Measurements from ENCODE around the gene RUNX2. TPM values are rescaled to one million over a fixed set of nuclear protein-coding genes. Genes with fewer than 3 reads are reported as not detected.

Gene RUNX2
- total and polyA plus RNA-seq, 4 donors = 0.09 to 1.5 (median 0.75) TPM

DNA sequence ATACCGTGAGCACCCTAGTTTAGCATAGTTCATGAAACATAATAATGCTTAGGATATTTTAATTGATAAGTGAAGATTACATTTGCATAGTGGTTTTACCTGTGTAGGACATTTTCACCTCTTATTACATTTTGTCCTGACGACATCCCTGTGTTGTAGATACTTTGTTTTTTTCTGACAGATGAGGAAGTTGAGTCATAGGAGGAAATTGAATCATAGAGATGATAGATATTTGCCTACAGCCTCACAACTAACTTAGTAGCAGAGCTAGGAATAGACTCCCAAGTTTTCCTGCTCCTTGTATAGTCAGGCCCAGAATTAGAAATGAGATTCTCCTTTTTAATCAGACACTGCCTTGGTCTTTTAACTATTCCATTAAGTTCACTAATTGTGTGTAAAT lies 150.1 kb downstream of the RUNX2 start (continued):
- TF ChIP-seq RAD21 (IDR thresholded peaks at IDR 0.05) (no peak), HNF4A (conservative IDR thresholded peaks at IDR 0.05) (no peak), EGR1 (IDR thresholded peaks at IDR 0.05; ENCODE audit: low read depth in 2 of 2) (no peak)

DNA sequence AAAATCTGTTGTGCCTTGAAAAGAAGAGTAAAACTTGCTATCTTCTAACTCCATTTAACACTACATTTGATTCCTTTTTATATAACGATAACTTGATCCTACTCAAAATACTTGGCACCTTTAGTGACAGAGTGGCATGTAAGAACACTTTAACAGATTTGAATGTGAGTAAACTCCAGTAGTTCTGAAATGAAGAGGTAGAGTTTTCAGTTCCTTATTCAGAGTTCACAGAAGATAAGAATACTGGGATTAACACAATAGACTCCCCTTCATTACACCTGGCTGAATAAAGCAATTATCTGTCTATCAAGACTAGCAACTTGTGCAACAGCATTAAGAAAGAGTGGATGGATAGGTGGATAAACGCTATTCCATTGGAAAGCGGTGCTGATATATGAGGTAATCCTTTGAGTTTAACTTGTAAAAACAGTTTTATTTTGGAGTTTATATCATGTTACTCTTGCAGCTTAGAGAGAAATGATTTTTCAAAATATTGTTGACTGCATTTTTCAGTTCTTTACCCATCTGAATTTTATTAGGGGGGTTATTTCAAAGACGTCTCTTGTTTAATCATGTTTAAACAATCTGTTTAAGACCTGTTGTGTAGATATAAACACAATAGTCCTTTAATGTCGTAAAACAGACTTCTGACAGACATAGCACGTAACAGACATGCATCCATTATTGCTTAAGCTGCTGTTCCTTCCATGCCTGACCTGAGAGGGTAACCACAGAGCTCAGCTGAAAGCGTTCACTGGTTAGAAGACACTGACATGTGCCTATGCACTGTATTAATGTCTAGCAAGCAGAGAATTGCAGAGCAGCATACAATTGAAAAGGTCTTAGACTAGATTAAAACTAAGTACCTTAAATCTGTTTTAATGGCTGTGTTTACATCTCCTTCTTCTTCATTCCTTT lies 152.0 kb downstream of the RUNX2 start:
- Histone ChIP-seq H3K4me3 (ENCODE audit: low read depth in 1 of 3, low read length in 3 of 3) (no peak overlapping the region), H3K9ac (ENCODE audit: low read depth in 1 of 2, low read length in 2 of 2) (no peak overlapping the region), H3K27me3 (ENCODE audit: control insufficient read depth in 4 of 4, insufficient read depth in 4 of 4, low read length in 3 of 4) (no peaks in the 10 kb centered on the region), H3K9me3 (ENCODE audit: control insufficient read depth in 4 of 4, low read length in 3 of 4) (no peaks in the 10 kb centered on the region), H3K4me1 (ENCODE audit: control insufficient read depth in 4 of 4, insufficient read depth in 4 of 4, low read length in 3 of 4) (no peaks in the 10 kb centered on the region), H3K36me3 (ENCODE audit: control insufficient read depth in 4 of 4, insufficient read depth in 3 of 4, low read depth in 1 of 4, low read length in 3 of 4) (no peaks in the 10 kb centered on the region), H3K27ac (ENCODE audit: low read depth in 1 of 2, low read length in 2 of 2) (no peak overlapping the region)
- WGBS = 77% methylated on average over 7 of the region's 7 CpGs
- no peak for TF ChIP-seq SP1 (IDR thresholded peaks at IDR 0.05)
- TF ChIP-seq JUND (IDR thresholded peaks at IDR 0.05) = no peak
- no peak for TF ChIP-seq GABPA (IDR thresholded peaks at IDR 0.05 in 1 of 2, conservative IDR thresholded peaks at IDR 0.05 in 1 of 2)
- TF ChIP-seq, protein P1, sequence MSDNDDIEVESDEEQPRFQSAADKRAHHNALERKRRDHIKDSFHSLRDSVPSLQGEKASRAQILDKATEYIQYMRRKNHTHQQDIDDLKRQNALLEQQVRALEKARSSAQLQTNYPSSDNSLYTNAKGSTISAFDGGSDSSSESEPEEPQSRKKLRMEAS (IDR thresholded peaks at IDR 0.05) = no peak
- no peak for TF ChIP-seq HNF4G (IDR thresholded peaks at IDR 0.05)
- TF ChIP-seq RXRA (IDR thresholded peaks at IDR 0.05) = no peak
- TF ChIP-seq, protein P2, sequence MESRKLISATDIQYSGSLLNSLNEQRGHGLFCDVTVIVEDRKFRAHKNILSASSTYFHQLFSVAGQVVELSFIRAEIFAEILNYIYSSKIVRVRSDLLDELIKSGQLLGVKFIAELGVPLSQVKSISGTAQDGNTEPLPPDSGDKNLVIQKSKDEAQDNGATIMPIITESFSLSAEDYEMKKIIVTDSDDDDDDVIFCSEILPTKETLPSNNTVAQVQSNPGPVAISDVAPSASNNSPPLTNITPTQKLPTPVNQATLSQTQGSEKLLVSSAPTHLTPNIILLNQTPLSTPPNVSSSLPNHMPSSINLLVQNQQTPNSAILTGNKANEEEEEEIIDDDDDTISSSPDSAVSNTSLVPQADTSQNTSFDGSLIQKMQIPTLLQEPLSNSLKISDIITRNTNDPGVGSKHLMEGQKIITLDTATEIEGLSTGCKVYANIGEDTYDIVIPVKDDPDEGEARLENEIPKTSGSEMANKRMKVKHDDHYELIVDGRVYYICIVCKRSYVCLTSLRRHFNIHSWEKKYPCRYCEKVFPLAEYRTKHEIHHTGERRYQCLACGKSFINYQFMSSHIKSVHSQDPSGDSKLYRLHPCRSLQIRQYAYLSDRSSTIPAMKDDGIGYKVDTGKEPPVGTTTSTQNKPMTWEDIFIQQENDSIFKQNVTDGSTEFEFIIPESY (IDR thresholded peaks at IDR 0.05) = no peak
- no peak for DNase-seq (ENCODE audit: low spot score)

DNA sequence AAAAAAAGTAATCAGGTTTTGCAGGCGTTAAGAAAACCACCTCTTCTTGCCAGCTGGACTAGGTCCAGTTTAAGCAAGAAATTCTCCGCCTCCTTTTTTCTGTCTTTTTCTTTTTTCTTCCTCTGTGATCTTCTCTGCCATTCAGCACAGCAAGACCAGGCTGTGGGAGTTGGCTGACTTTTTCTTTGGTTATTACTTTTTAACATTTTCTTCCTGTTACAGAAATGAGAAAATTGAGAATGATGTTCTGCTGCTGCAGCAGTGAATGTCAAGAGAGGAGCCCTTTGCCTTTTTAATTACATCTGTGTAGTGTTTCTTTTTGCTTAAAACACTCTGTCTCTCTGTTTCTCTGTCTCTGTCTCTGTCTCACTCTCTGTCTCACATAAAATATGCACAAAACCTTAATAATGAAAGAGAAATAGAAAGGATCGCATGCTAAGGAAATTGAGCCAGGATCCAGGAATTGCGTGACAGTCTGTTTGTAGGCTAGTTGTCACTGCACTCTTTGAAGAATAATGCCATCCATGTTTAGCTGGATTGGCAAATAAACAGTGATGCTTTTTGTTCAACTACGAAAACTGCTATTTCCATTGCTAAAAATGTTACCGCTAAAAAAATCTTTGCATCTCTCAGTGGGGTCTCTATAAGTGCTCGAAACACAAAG lies 152.8 kb downstream of the RUNX2 start:
- no peak overlapping the region for H3K9ac ChIP-seq (ENCODE audit: low read depth in 1 of 2, low read length in 2 of 2)
- no peak overlapping the region for H3K4me3 ChIP-seq (ENCODE audit: low read depth in 1 of 3, low read length in 3 of 3)
- no peaks in the 10 kb centered on the region for H3K4me1 ChIP-seq (ENCODE audit: control insufficient read depth in 4 of 4, insufficient read depth in 4 of 4, low read length in 3 of 4)
- TF ChIP-seq, protein P2 (IDR thresholded peaks at IDR 0.05) = no peak
- TF ChIP-seq TAF1 (conservative IDR thresholded peaks at IDR 0.05) (no peak), RXRA (IDR thresholded peaks at IDR 0.05) (no peak), NR2F2 (IDR thresholded peaks at IDR 0.05) (no peak), HNF4A (conservative IDR thresholded peaks at IDR 0.05) (no peak), SP1 (IDR thresholded peaks at IDR 0.05) (no peak), YY1 (IDR thresholded peaks at IDR 0.05) (no peak), HNF4G (IDR thresholded peaks at IDR 0.05) (no peak), GABPA (IDR thresholded peaks at IDR 0.05 in 1 of 2, conservative IDR thresholded peaks at IDR 0.05 in 1 of 2) (no peak), FOXA2 (IDR thresholded peaks at IDR 0.05) (no peak), RAD21 (IDR thresholded peaks at IDR 0.05) (no peak), FOXA1 (IDR thresholded peaks at IDR 0.05) (no peak), EGR1 (IDR thresholded peaks at IDR 0.05; ENCODE audit: low read depth in 2 of 2) (no peak)
- TF ChIP-seq, protein P3, sequence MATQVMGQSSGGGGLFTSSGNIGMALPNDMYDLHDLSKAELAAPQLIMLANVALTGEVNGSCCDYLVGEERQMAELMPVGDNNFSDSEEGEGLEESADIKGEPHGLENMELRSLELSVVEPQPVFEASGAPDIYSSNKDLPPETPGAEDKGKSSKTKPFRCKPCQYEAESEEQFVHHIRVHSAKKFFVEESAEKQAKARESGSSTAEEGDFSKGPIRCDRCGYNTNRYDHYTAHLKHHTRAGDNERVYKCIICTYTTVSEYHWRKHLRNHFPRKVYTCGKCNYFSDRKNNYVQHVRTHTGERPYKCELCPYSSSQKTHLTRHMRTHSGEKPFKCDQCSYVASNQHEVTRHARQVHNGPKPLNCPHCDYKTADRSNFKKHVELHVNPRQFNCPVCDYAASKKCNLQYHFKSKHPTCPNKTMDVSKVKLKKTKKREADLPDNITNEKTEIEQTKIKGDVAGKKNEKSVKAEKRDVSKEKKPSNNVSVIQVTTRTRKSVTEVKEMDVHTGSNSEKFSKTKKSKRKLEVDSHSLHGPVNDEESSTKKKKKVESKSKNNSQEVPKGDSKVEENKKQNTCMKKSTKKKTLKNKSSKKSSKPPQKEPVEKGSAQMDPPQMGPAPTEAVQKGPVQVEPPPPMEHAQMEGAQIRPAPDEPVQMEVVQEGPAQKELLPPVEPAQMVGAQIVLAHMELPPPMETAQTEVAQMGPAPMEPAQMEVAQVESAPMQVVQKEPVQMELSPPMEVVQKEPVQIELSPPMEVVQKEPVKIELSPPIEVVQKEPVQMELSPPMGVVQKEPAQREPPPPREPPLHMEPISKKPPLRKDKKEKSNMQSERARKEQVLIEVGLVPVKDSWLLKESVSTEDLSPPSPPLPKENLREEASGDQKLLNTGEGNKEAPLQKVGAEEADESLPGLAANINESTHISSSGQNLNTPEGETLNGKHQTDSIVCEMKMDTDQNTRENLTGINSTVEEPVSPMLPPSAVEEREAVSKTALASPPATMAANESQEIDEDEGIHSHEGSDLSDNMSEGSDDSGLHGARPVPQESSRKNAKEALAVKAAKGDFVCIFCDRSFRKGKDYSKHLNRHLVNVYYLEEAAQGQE (IDR thresholded peaks at IDR 0.05) = no peak
- TF ChIP-seq, protein P4, sequence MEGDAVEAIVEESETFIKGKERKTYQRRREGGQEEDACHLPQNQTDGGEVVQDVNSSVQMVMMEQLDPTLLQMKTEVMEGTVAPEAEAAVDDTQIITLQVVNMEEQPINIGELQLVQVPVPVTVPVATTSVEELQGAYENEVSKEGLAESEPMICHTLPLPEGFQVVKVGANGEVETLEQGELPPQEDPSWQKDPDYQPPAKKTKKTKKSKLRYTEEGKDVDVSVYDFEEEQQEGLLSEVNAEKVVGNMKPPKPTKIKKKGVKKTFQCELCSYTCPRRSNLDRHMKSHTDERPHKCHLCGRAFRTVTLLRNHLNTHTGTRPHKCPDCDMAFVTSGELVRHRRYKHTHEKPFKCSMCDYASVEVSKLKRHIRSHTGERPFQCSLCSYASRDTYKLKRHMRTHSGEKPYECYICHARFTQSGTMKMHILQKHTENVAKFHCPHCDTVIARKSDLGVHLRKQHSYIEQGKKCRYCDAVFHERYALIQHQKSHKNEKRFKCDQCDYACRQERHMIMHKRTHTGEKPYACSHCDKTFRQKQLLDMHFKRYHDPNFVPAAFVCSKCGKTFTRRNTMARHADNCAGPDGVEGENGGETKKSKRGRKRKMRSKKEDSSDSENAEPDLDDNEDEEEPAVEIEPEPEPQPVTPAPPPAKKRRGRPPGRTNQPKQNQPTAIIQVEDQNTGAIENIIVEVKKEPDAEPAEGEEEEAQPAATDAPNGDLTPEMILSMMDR (IDR thresholded peaks at IDR 0.05; ENCODE audit: low read depth, low read length, missing input control) = no peak
- TF ChIP-seq, protein P1 (IDR thresholded peaks at IDR 0.05) = no peak
- no peak overlapping the region for H3K27ac ChIP-seq (ENCODE audit: low read depth in 1 of 2, low read length in 2 of 2)
- 75% methylated on average over 7 of the region's 7 CpGs for WGBS
- no peaks in the 10 kb centered on the region for H3K36me3 ChIP-seq (ENCODE audit: control insufficient read depth in 4 of 4, insufficient read depth in 3 of 4, low read depth in 1 of 4, low read length in 3 of 4)
- no peaks in the 10 kb centered on the region for H3K27me3 ChIP-seq (ENCODE audit: control insufficient read depth in 4 of 4, insufficient read depth in 4 of 4, low read length in 3 of 4)
- H3K9me3 ChIP-seq (ENCODE audit: control insufficient read depth in 4 of 4, low read length in 3 of 4) = no peaks in the 10 kb centered on the region
- no peak for DNase-seq (ENCODE audit: low spot score)

Data from liver (tissue), 9 donors.